Hepatocyte (in vitro differentiated cells): Measurements from ENCODE around the gene TPST1. TPM values are rescaled to one million over a fixed set of nuclear protein-coding genes. Genes with fewer than 3 reads are reported as not detected.
A peak's percentile ranks its signal among the peaks of the same experiment; 100 is the strongest.

ENCODE experiments used
- DNase-seq: peaks from one replicate; pipeline ENCODE4 v3.0.0-alpha.2; 2016; ENCODE audit warnings: low spot score
- H2AFZ ChIP-seq: fragments of 200-600 bp; sonication (generic); 2 replicates; pipeline ENCODE4 v1.6.0; 2016; ENCODE audit warnings: antibody characterized with exemption, mild to moderate bottlenecking
- H3K27ac ChIP-seq: fragments of 200-600 bp; sonication (generic); 2 replicates; pipeline ENCODE4 v1.5.1; 2016; ENCODE audit warnings: mild to moderate bottlenecking
- H3K27me3 ChIP-seq: fragments of 200-600 bp; sonication (generic); 2 replicates; pipeline ENCODE4 v1.6.1; 2016
- H3K36me3 ChIP-seq: fragments of 200-600 bp; sonication (generic); replicated peaks from 2 replicates; pipeline ENCODE4 v1.5.1; 2016; ENCODE audit warnings: low read depth; ENCODE audit not compliant: insufficient read depth
- H3K4me1 ChIP-seq: fragments of 200-600 bp; sonication (generic); 2 replicates; pipeline ENCODE4 v1.5.1; 2016; ENCODE audit warnings: mild to moderate bottlenecking, moderate library complexity; ENCODE audit not compliant: insufficient read depth
- H3K4me2 ChIP-seq: fragments of 200-600 bp; sonication (generic); 2 replicates; pipeline ENCODE4 v1.6.0; 2016
- H3K4me3 ChIP-seq: fragments of 200-600 bp; sonication (generic); 2 replicates; pipeline ENCODE4 v1.5.1; 2016; ENCODE audit warnings: mild to moderate bottlenecking
- H3K79me2 ChIP-seq: fragments of 200-600 bp; sonication (generic); 2 replicates; pipeline ENCODE4 v1.6.0; 2017; ENCODE audit warnings: mild to moderate bottlenecking
- H3K9me2 ChIP-seq: fragments of 200-600 bp; sonication (generic); replicated peaks from 2 replicates; pipeline ENCODE4 v1.6.0; 2017; ENCODE audit warnings: mild to moderate bottlenecking; ENCODE audit not compliant: insufficient read depth
- H3K9me3 ChIP-seq: fragments of 200-600 bp; sonication (generic); 2 replicates; pipeline ENCODE4 v1.5.1; 2016; ENCODE audit warnings: low read depth, mild to moderate bottlenecking
- H4K20me1 ChIP-seq: fragments of 200-600 bp; sonication (generic); 2 replicates; pipeline ENCODE4 v1.6.0; 2016; ENCODE audit warnings: mild to moderate bottlenecking; ENCODE audit not compliant: insufficient read depth, poor library complexity, severe bottlenecking
- CTCF ChIP-seq: fragments of 200-600 bp; sonication (generic); IDR thresholded peaks from 2 replicates; pipeline ENCODE4 v1.5.1; 2016; ENCODE audit warnings: antibody characterized with exemption, mild to moderate bottlenecking; ENCODE audit not compliant: poor library complexity
- EZH2 ChIP-seq: fragments of 200-600 bp; sonication (generic); IDR thresholded peaks from 2 replicates; pipeline ENCODE4 v1.6.1; 2016; ENCODE audit warnings: antibody characterized with exemption, mild to moderate bottlenecking, borderline replicate concordance
- EZH2phosphoT487 ChIP-seq: fragments of 200-600 bp; sonication (generic); IDR thresholded peaks from one replicate; pipeline ENCODE4 v1.6.1; 2018; ENCODE audit warnings: antibody characterized with exemption, mild to moderate bottlenecking, low read depth, moderate library complexity; ENCODE audit not compliant: unreplicated experiment, severe bottlenecking
- WGBS: methylation state at CpG from one replicate; pipeline ENCODE4 v1.1.6; 2016; ENCODE audit warnings: low lambda C conversion rate; ENCODE audit errors: missing lambda C conversion rate; 5-methylcytosine and 5-hydroxymethylcytosine counted together
- polyA plus RNA-seq: library from polyadenylated mRNA; unstranded; fragments of >200 nt; fragmentation: Nextera tagmentation; extraction: Ambion mirVana; gene quantifications from 2 replicates; pipeline ENCODE4 v1.2.1, GENCODE V29; 2016
- total RNA-seq: library from RNA; depleted of rRNA; stranded (reverse); fragments of >200 nt; gene quantifications from 2 replicates; pipeline ENCODE4 v1.2.3, GENCODE V29; 2014

The TPST1 gene
- total and polyA plus RNA-seq, 2 experiments from 2014 or later = 85.2 to 91.2 TPM

- 95% methylated on average over 4 of the region's 4 CpGs for WGBS
- H3K27ac ChIP-seq = no peak overlapping the region
These were observed 18.1 kb upstream of the TPST1 start for GRCh38 chr7:66186991-66187390.

GRCh38 chr7:66187905-66188304, 17.2 kb upstream of the TPST1 start:
- Histone ChIP-seq H3K9me2 (no peaks in the 10 kb centered on the region), H4K20me1 (no peaks in the 10 kb centered on the region), H3K4me1 (no peaks in the 10 kb centered on the region), H3K4me3 (no peak overlapping the region), H3K79me2 (no peaks in the 10 kb centered on the region), H3K27ac (no peak overlapping the region), H2AFZ (no peak overlapping the region), H3K27me3 (no peaks in the 10 kb centered on the region), H3K9me3 (no peaks in the 10 kb centered on the region), H3K4me2 (no peak overlapping the region), H3K36me3 (no peaks in the 10 kb centered on the region)
- TF ChIP-seq EZH2 (no peak), CTCF (no peak), EZH2phosphoT487 (no peak)
- DNase-seq = peak; percentile 73
- WGBS = 38% methylated on average over 1 of the region's 1 CpG

More at GRCh38 chr7:66186991-66187390, 18.1 kb upstream of the TPST1 start:
- H2AFZ ChIP-seq = no peak overlapping the region
- H3K79me2 ChIP-seq = no peaks in the 10 kb centered on the region
- H3K4me1 ChIP-seq = no peaks in the 10 kb centered on the region
- no peaks in the 10 kb centered on the region for H3K27me3 ChIP-seq
- DNase-seq = no peak
- no peak for TF ChIP-seq CTCF
- TF ChIP-seq EZH2 = no peak
- TF ChIP-seq EZH2phosphoT487 = no peak
- no peak overlapping the region for H3K4me2 ChIP-seq
- H3K9me3 ChIP-seq = no peaks in the 10 kb centered on the region
- H3K36me3 ChIP-seq = no peaks in the 10 kb centered on the region
- no peaks in the 10 kb centered on the region for H3K9me2 ChIP-seq
- no peak overlapping the region for H3K4me3 ChIP-seq
- H4K20me1 ChIP-seq = no peaks in the 10 kb centered on the region

- H4K20me1 ChIP-seq = no peaks in the 10 kb centered on the region
- H3K9me2 ChIP-seq = no peaks in the 10 kb centered on the region
- no peaks in the 10 kb centered on the region for H3K4me1 ChIP-seq
- H3K4me3 ChIP-seq = no peak overlapping the region
- H3K4me2 ChIP-seq = no peak overlapping the region
- DNase-seq = no peak
- no peaks in the 10 kb centered on the region for H3K27me3 ChIP-seq
- H2AFZ ChIP-seq = no peak overlapping the region
- H3K9me3 ChIP-seq = no peaks in the 10 kb centered on the region
- 98% methylated on average over 2 of the region's 2 CpGs for WGBS
- no peaks in the 10 kb centered on the region for H3K36me3 ChIP-seq
- H3K79me2 ChIP-seq = no peaks in the 10 kb centered on the region
- no peak overlapping the region for H3K27ac ChIP-seq
- TF ChIP-seq CTCF = no peak
- no peak for TF ChIP-seq EZH2
- no peak for TF ChIP-seq EZH2phosphoT487
These were observed 16.5 kb upstream of the TPST1 start for GRCh38 chr7:66188645-66189044.
